HepG2 (cell line): Measurements from ENCODE around the gene IP6K1. TPM values are rescaled to one million over a fixed set of nuclear protein-coding genes. Genes with fewer than 3 reads are reported as not detected.

Experiments
- CHCHD3 ChIP-seq: sonication (generic); formaldehyde crosslinking; IDR thresholded peaks from 2 replicates; pipeline ENCODE4 v1.8.0; 2022; ENCODE audit warnings: mild to moderate bottlenecking, missing genetic modification reagents, moderate library complexity
- ESRRA ChIP-seq: sonication (generic); formaldehyde crosslinking; IDR thresholded peaks from 2 replicates; pipeline ENCODE4 v1.5.1; 2020; ENCODE audit warnings: mild to moderate bottlenecking, low read depth, missing genetic modification reagents
- FLYWCH1 ChIP-seq: sonication (generic); formaldehyde crosslinking; IDR thresholded peaks from 2 replicates; pipeline ENCODE4 v1.8.1; 2023; ENCODE audit warnings: mild to moderate bottlenecking, missing genetic modification reagents
- GLI4 ChIP-seq: sonication (generic); formaldehyde crosslinking; IDR thresholded peaks from 2 replicates; pipeline ENCODE4 v1.5.1; 2020; ENCODE audit warnings: missing genetic modification reagents, mild to moderate bottlenecking, moderate library complexity, borderline replicate concordance
- GRHL1 ChIP-seq: sonication (generic); formaldehyde crosslinking; conservative IDR thresholded peaks from 2 replicates; pipeline ENCODE4 v1.8.0; 2022; ENCODE audit warnings: missing genetic modification reagents
- GTF2F1 ChIP-seq: fragments of 150-350 bp; IDR thresholded peaks from 2 replicates; pipeline ENCODE4 v1.6.1; 2014; ENCODE audit warnings: low read length
- HINFP ChIP-seq: sonication (generic); formaldehyde crosslinking; IDR thresholded peaks from 2 replicates; pipeline ENCODE4 v1.4.0; 2020; ENCODE audit warnings: low read depth, mild to moderate bottlenecking, missing genetic modification reagents
- KAT8 ChIP-seq: IDR thresholded peaks from 2 replicates; pipeline ENCODE4 v1.6.1; 2016; ENCODE audit warnings: missing genetic modification reagents, missing compliant biosample characterization
- KDM2A ChIP-seq: sonication (generic); formaldehyde crosslinking; IDR thresholded peaks from 2 replicates; pipeline ENCODE4 v1.4.0; 2020; ENCODE audit warnings: low read depth, missing genetic modification reagents, borderline replicate concordance
- MXD4 ChIP-seq: IDR thresholded peaks from 2 replicates; pipeline ENCODE4 v1.6.1; 2016; ENCODE audit warnings: mild to moderate bottlenecking, missing biosample characterization, missing genetic modification reagents
- NAIF1 ChIP-seq: sonication (generic); formaldehyde crosslinking; IDR thresholded peaks from 2 replicates; pipeline ENCODE4 v1.5.0; 2020; ENCODE audit warnings: mild to moderate bottlenecking, missing genetic modification reagents, borderline replicate concordance
- NR1H2 ChIP-seq: sonication (generic); formaldehyde crosslinking; IDR thresholded peaks from 2 replicates; pipeline ENCODE4 v1.8.1; 2022; ENCODE audit warnings: low read depth, missing genetic modification reagents, borderline replicate concordance
- PCBP2 ChIP-seq: fragments of 200-400 bp; formaldehyde crosslinking; optimal IDR thresholded peaks from 2 replicates; pipeline ENCODE3; 2018; ENCODE audit warnings: low read length, low read depth; ENCODE audit not compliant: poor library complexity, severe bottlenecking
- SNRNP70 ChIP-seq: fragments of 200-400 bp; formaldehyde crosslinking; IDR thresholded peaks from 2 replicates; pipeline ENCODE4 v1.6.1; 2017; ENCODE audit warnings: mild to moderate bottlenecking, low read depth, low read length, moderate library complexity
- YY1 ChIP-seq: IDR thresholded peaks from 2 replicates; pipeline ENCODE4 v1.6.1; 2011; ENCODE audit warnings: low read length, low read depth, moderate library complexity, mild to moderate bottlenecking; ENCODE audit not compliant: insufficient read depth, insufficient replicate concordance
- ZBTB20 ChIP-seq: sonication (generic); formaldehyde crosslinking; IDR thresholded peaks from 2 replicates; pipeline ENCODE4 v1.8.1; 2023; ENCODE audit warnings: missing genetic modification reagents, low read depth, mild to moderate bottlenecking, borderline replicate concordance
- ZBTB25 ChIP-seq: IDR thresholded peaks from 2 replicates; pipeline ENCODE4 v1.6.1; 2018; ENCODE audit warnings: missing genetic modification reagents
- ZFP36L2 ChIP-seq: sonication (generic); formaldehyde crosslinking; IDR thresholded peaks from 2 replicates; pipeline ENCODE4 v1.4.0; 2020; ENCODE audit warnings: missing genetic modification reagents
- ZNF12 ChIP-seq: sonication (generic); formaldehyde crosslinking; IDR thresholded peaks from 2 replicates; pipeline ENCODE4 v1.5.0; 2020; ENCODE audit warnings: missing genetic modification reagents
- ZNF121 ChIP-seq: sonication (generic); formaldehyde crosslinking; IDR thresholded peaks from 2 replicates; pipeline ENCODE4 v1.5.0; 2020; ENCODE audit warnings: mild to moderate bottlenecking, missing genetic modification reagents
- ZNF232 ChIP-seq: sonication (generic); formaldehyde crosslinking; IDR thresholded peaks from 2 replicates; pipeline ENCODE4 v1.4.0; 2020; ENCODE audit warnings: missing genetic modification reagents, borderline replicate concordance
- ZNF264 ChIP-seq: sonication (generic); formaldehyde crosslinking; IDR thresholded peaks from 2 replicates; pipeline ENCODE4 v1.4.0; 2020; ENCODE audit warnings: missing genetic modification reagents
- ZNF577 ChIP-seq: sonication (generic); formaldehyde crosslinking; IDR thresholded peaks from 2 replicates; pipeline ENCODE4 v1.4.0; 2020; ENCODE audit warnings: mild to moderate bottlenecking, low read depth, missing genetic modification reagents, borderline replicate concordance
- polyA plus RNA-seq, 8 experiments: library from polyadenylated mRNA; depleted of rRNA in 3 of 8; stranded (reverse) in 7 of 8; unstranded in 1 of 8; fragments of >200 nt; fragmentation: Illumina TruSeq in 4 of 8; extraction: Trizol in 4 of 8; gene quantifications; 2 replicates each; pipeline versions ENCODE4 v1.2.1 to v1.2.3, GENCODE V29; 2011 to 2016; ENCODE audit warnings: low read depth in 4 of 8, missing spikeins in 1 of 8, mixed read lengths in 1 of 8; ENCODE audit not compliant: insufficient read depth in 1 of 8
- total RNA-seq, 5 experiments: library from RNA; depleted of rRNA; stranded (reverse); fragments of >200 nt; fragmentation: Illumina TruSeq; extraction: Trizol; gene quantifications; 2 replicates each; pipeline ENCODE4 v1.2.3, GENCODE V29; 2016; ENCODE audit warnings: low read depth in 1 of 5

Gene IP6K1
- total and polyA plus RNA-seq, 2 of the 13 experiments (the other 11 are each of a cell fraction or from before 2014, with no cell fraction given) = 17.7 to 29.7 TPM

- TF ChIP-seq KDM2A (CRISPR knock-in tag) (peak; percentile 100), ZNF12 (0 out of 2 replicates have a peak, but pooled peaks have one; percentile 7), ZNF121 (no peak), ZBTB25 (no peak; the same call in 1 of the 2 replicates), ZNF232 (no peak), ESRRA (CRISPR knock-in tag) (no peak), KAT8 (peak; percentile 88), ZFP36L2 (CRISPR knock-in tag) (no peak), ZNF577 (CRISPR knock-in tag) (no peak), GLI4 (0 out of 2 replicates have a peak, but pooled peaks have one; percentile 9), HINFP (CRISPR knock-in tag) (peak; percentile 51; the same call in 1 of the 2 replicates), NR1H2 (no peak), CHCHD3 (0 out of 2 replicates have a peak, but pooled peaks have one; percentile 81), GTF2F1 (no peak), YY1 (no peak), NAIF1 (CRISPR knock-in tag) (0 out of 2 replicates have a peak, but pooled peaks have one; percentile 19), GRHL1 (CRISPR knock-in tag) (no peak), FLYWCH1 (CRISPR knock-in tag) (no peak), SNRNP70 (no peak), MXD4 (CRISPR knock-in tag) (peak; percentile 34; the same call in 1 of the 2 replicates), PCBP2 (no peak), ZNF264 (CRISPR knock-in tag) (no peak), ZBTB20 (CRISPR knock-in tag) (no peak)
Measured at GRCh38 chr3:49723628-49724551, 62.5 kb downstream of the IP6K1 start, which contains the start of gene GMPPB (continued).
